ENCODE measurements around the gene TGFBR3. TPM values are rescaled to one million over a fixed set of nuclear protein-coding genes. Genes with fewer than 3 reads are reported as not detected.
"Not testable (repeated sequence)": the region's sequence is repeated elsewhere in the genome, so short reads cannot be mapped to it uniquely, and the experiment has no call there.

The TGFBR3 gene
- total RNA-seq, 1 experiment from 2014 or later = 4.2 TPM

DNA sequence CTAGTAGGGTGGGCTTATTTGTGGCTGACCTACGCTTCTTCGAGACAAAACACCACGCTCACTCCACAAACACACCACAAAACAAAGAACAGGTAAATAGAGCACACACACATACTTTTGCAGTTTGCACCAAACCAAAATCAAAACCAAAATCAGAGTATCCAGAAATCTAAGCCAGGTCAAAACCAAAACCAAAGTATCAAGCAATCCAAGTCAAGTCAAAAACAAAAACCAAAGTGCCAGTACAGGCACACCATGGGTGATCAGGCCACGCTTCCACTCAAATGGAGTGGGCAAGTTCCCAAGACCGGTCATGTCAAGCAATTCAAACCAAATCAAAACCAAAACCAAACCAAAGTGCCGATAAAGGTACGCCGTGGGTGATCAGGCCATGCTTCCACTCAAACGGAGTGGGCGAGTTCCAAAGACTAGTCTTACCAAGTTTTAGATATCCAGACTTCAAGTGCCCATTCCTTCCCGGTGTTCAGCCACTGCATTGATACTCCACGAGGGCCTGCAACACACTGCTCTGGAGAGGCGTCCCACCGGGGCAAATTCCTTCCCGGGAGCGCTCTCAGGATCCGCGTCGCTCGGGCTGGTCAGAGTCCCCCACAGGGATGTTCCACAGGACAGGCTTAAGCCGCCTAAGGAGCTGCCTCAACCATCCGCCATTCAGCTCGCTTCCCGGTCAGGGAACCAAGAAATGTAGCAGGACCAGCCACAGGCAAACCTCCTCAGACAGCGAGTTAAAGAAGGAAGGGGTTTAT, 216.2 kb downstream of the TGFBR3 start (continued):
- TF ChIP-seq, protein P1, sequence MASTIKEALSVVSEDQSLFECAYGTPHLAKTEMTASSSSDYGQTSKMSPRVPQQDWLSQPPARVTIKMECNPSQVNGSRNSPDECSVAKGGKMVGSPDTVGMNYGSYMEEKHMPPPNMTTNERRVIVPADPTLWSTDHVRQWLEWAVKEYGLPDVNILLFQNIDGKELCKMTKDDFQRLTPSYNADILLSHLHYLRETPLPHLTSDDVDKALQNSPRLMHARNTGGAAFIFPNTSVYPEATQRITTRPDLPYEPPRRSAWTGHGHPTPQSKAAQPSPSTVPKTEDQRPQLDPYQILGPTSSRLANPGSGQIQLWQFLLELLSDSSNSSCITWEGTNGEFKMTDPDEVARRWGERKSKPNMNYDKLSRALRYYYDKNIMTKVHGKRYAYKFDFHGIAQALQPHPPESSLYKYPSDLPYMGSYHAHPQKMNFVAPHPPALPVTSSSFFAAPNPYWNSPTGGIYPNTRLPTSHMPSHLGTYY (CRISPR knock-in tag; IDR thresholded peaks at IDR 0.05) = no peak

DNA sequence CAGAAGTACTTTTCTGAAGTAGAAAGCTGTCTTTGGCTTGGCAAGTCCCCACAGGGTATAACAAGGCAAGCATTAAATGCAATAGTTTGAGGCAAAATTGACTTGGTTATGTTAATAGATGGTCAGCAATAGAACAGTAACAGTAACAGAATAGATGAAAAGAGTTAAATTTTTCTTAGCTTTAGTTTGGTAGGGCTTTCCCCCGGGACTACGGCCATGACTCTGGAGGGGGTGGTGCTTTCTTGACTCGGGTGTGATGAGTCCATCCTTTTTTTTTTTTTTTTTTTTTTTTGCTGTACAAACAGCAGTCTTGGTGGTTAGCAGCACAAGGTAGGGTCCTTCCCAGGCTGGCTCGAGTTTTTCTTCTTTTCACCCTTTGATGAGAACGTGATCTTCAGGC, 219.3 kb downstream of the TGFBR3 start:
- DNase-seq (ENCODE audit: low spot score); H3K27me3 Mint-ChIP-seq (ENCODE audit: low read depth); CTCF ChIA-PET; H3K4me3 Mint-ChIP-seq; H3K36me3 Mint-ChIP-seq; POLR2A ChIA-PET; H3K9me3 Mint-ChIP-seq; H3K4me1 Mint-ChIP-seq; H3K27ac Mint-ChIP-seq; ATAC-seq: not testable (repeated sequence)

DNA sequence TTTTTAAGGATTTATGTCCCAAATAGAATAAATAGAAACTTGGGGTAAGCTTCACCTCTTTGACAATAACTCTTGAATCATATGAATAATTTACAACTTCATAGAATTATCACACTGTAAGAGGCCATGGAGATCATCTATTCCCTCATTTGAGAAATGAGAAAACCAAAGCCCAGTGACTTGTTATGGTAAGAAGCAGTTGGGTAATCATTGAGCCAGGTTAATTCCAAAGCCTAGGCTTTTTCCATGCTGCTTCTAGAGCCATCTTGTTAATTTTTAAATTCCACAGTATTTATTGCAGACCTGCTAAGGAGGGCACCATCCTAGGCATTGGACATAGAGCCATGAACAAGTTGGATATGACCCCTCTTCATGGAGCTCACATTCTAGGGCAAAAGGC, 224.8 kb downstream of the TGFBR3 start:
- Mint-ChIP-seq H3K36me3 (no peaks in the 10 kb centered on the region), H3K9me3 (peaks cover 11% of the 10 kb centered on the region), H3K27me3 (ENCODE audit: low read depth) (no peaks in the 10 kb centered on the region), H3K4me3 (no peak overlapping the region), H3K27ac (no peak overlapping the region), H3K4me1 (no peaks in the 10 kb centered on the region)
- ATAC-seq (no peak), DNase-seq (ENCODE audit: low spot score) (no peak)
- no peak for TF ChIP-seq ETV6 (CRISPR knock-in tag; IDR thresholded peaks at IDR 0.05)
- no peak for TF ChIP-seq ELF4 (CRISPR knock-in tag; IDR thresholded peaks at IDR 0.05; ENCODE audit: low read depth)
- TF ChIP-seq, protein P2, sequence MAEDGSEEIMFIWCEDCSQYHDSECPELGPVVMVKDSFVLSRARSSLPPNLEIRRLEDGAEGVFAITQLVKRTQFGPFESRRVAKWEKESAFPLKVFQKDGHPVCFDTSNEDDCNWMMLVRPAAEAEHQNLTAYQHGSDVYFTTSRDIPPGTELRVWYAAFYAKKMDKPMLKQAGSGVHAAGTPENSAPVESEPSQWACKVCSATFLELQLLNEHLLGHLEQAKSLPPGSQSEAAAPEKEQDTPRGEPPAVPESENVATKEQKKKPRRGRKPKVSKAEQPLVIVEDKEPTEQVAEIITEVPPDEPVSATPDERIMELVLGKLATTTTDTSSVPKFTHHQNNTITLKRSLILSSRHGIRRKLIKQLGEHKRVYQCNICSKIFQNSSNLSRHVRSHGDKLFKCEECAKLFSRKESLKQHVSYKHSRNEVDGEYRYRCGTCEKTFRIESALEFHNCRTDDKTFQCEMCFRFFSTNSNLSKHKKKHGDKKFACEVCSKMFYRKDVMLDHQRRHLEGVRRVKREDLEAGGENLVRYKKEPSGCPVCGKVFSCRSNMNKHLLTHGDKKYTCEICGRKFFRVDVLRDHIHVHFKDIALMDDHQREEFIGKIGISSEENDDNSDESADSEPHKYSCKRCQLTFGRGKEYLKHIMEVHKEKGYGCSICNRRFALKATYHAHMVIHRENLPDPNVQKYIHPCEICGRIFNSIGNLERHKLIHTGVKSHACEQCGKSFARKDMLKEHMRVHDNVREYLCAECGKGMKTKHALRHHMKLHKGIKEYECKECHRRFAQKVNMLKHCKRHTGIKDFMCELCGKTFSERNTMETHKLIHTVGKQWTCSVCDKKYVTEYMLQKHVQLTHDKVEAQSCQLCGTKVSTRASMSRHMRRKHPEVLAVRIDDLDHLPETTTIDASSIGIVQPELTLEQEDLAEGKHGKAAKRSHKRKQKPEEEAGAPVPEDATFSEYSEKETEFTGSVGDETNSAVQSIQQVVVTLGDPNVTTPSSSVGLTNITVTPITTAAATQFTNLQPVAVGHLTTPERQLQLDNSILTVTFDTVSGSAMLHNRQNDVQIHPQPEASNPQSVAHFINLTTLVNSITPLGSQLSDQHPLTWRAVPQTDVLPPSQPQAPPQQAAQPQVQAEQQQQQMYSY (CRISPR knock-in tag; IDR thresholded peaks at IDR 0.05) = no peak
- no peak for TF ChIP-seq FOXK1 (CRISPR knock-in tag; IDR thresholded peaks at IDR 0.05)
- TF ChIP-seq, protein P3, sequence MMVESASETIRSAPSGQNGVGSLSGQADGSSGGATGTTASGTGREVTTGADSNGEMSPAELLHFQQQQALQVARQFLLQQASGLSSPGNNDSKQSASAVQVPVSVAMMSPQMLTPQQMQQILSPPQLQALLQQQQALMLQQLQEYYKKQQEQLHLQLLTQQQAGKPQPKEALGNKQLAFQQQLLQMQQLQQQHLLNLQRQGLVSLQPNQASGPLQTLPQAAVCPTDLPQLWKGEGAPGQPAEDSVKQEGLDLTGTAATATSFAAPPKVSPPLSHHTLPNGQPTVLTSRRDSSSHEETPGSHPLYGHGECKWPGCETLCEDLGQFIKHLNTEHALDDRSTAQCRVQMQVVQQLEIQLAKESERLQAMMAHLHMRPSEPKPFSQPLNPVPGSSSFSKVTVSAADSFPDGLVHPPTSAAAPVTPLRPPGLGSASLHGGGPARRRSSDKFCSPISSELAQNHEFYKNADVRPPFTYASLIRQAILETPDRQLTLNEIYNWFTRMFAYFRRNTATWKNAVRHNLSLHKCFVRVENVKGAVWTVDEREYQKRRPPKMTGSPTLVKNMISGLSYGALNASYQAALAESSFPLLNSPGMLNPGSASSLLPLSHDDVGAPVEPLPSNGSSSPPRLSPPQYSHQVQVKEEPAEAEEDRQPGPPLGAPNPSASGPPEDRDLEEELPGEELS (CRISPR knock-in tag; IDR thresholded peaks at IDR 0.05) = no peak
- TF ChIP-seq PRRX2 (CRISPR knock-in tag; IDR thresholded peaks at IDR 0.05) = no peak
- CTCF ChIA-PET = no interaction called here
- POLR2A ChIA-PET = no interaction called here

DNA sequence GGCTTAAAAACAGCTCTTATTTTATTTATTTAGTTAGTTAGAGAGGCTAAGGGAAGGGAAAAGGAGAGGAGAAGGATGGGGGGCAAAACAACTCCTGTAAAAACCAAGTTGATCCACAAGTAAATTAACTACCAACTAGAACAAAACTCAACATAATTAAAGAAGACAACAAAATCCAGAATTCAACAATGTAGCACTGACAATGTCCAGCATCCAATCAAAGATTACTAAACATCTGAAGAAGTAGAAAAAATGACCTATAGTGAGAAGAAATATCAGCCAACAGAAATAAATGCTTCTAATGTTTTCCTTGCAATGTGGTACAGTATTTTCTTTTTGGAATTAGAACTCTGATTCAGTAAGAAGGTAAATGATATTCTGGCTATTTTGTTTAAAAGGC, 225.2 kb downstream of the TGFBR3 start:
- Mint-ChIP-seq H3K27me3 (ENCODE audit: low read depth) (no peaks in the 10 kb centered on the region), H3K36me3 (no peaks in the 10 kb centered on the region), H3K9me3 (peaks cover 14% of the 10 kb centered on the region), H3K4me3 (no peak overlapping the region), H3K4me1 (no peaks in the 10 kb centered on the region), H3K27ac (no peak overlapping the region)
- ATAC-seq (no peak), DNase-seq (ENCODE audit: low spot score) (no peak)
- CTCF ChIA-PET = no interaction called here
- TF ChIP-seq ZNF423 (CRISPR knock-in tag; IDR thresholded peaks at IDR 0.05) (no peak), PRRX2 (CRISPR knock-in tag; IDR thresholded peaks at IDR 0.05) (no peak), ELF4 (CRISPR knock-in tag; IDR thresholded peaks at IDR 0.05; ENCODE audit: low read depth) (no peak), ZNF138 (CRISPR knock-in tag; conservative IDR thresholded peaks at IDR 0.05) (no peak)
- TF ChIP-seq, protein P1 (CRISPR knock-in tag; IDR thresholded peaks at IDR 0.05) = no peak
- POLR2A ChIA-PET = no interaction called here
